Heart left ventricle (tissue), 13 donors: Measurements from ENCODE around the gene SMCR8.

Experiments
- CTCF ChIP-seq, 12 donors: fragments of 200-600 bp; sonication (generic) in 4 of 12; IDR thresholded peaks; one replicate each; pipeline versions ENCODE4 v1.5.0 to v1.8.0; 2018 to 2022; ENCODE audit warnings: antibody characterized with exemption in 12 of 12, mild to moderate bottlenecking in 5 of 12
- POLR2A ChIP-seq, 2 donors: fragments of 450-650 bp; IDR thresholded peaks; one replicate each; pipeline ENCODE4 v1.6.1; 2017; ENCODE audit warnings: antibody characterized with exemption in 2 of 2, mild to moderate bottlenecking in 2 of 2, moderate library complexity in 2 of 2
- donor health status: ischemic (EF 13 %, LVEDD 7.1; RV severe dilation, severe dysfunction).
- donor health status: DM: no; HTN: yes; CAD: no.
- donor health status: DM: no; HTN: no; CAD: no.
- donor health status: ischemic (EF 25% LVEDD 6.9; RV normal size, moderate dysfunction).
- donor health status: ischemic (EF 25% LVEDD 5.7; RV mildly dilated, moderate dysfunction).
- donor health status: ischemic (EF 35%, LVEDD 5.7; RV mildly dilated, moderate dysfunction).
- donor health status: nonischemic (EF 11% LVEDD 7.7; RV severe dilation, severe dysfunction).
- donor health status: DM: yes; HTN: yes; CAD: no.
- donor health status: PGD.
- donor health status: ischemic (EF 29% LVEDD 5.4; RV normal size, mild dysfunction).
- donor health status: nonischemic (EF 23%, LVEDD 6.1; RV moderate dilation, normal function).

- TF ChIP-seq CTCF (IDR thresholded peaks at IDR 0.05): no peak
- no peak for TF ChIP-seq POLR2A (IDR thresholded peaks at IDR 0.05)
These were observed 47.0 kb upstream of the SMCR8 start for GRCh38 chr17:18267927-18268711.
